HFFc6 (cell line): ENCODE results near the gene PTPRD. TPM values are rescaled to one million over a fixed set of nuclear protein-coding genes. Genes with fewer than 3 reads are reported as not detected.

Source experiments
- DNase-seq: peaks from one replicate; pipeline ENCODE4 v3.0.0-alpha.2; 2018
- H3K27ac Mint-ChIP-seq: 2 replicates; pipeline ENCODE4 v1.8.0; 2020; ENCODE audit warnings: mild to moderate bottlenecking, mixed read lengths
- H3K27me3 Mint-ChIP-seq: 2 replicates; pipeline ENCODE4 v1.8.0; 2021; ENCODE audit warnings: mild to moderate bottlenecking, moderate library complexity, mixed read lengths; ENCODE audit not compliant: insufficient read depth
- H3K36me3 Mint-ChIP-seq: 2 replicates; pipeline ENCODE4 v1.8.0; 2021; ENCODE audit warnings: low read depth, mixed read lengths
- H3K4me1 Mint-ChIP-seq: 2 replicates; pipeline ENCODE4 v1.8.0; 2020; ENCODE audit warnings: low read depth, mixed read lengths
- H3K4me3 Mint-ChIP-seq: 2 replicates; pipeline ENCODE4 v1.8.0; 2020; ENCODE audit warnings: mild to moderate bottlenecking, moderate library complexity, mixed read lengths
- H3K9me3 Mint-ChIP-seq: 2 replicates; pipeline ENCODE4 v1.8.0; 2020; ENCODE audit warnings: mild to moderate bottlenecking, mixed read lengths
- CTCF ChIP-seq: fragments of 200-600 bp; sonication (generic); IDR thresholded peaks from 2 replicates; pipeline ENCODE4 v1.5.0; 2021; ENCODE audit warnings: antibody characterized with exemption, mild to moderate bottlenecking
- total RNA-seq, 6 experiments: library from RNA; stranded (reverse); fragmentation: NEBNext Ultra II Directional; extraction: Animal tissue kit (Norgen Biotek cat#: 25700); gene quantifications; 2 replicates in 1 of 6; 3 replicates in 5 of 6; pipeline ENCODE4 v1.2.3, GENCODE V29; 2021

The PTPRD gene
- total RNA-seq, 6 experiments from 2014 or later, result not detected

- H3K27ac Mint-ChIP-seq, result no peak overlapping the region
- H3K4me1 Mint-ChIP-seq, result no peaks in the 10 kb centered on the region
- no peak overlapping the region for H3K4me3 Mint-ChIP-seq
- H3K27me3 Mint-ChIP-seq, result no peaks in the 10 kb centered on the region; the same call in 1 of the 2 replicates
- no peaks in the 10 kb centered on the region for H3K36me3 Mint-ChIP-seq
- peaks cover 27% of the 10 kb centered on the region for H3K9me3 Mint-ChIP-seq
- no peak for TF ChIP-seq CTCF
- no peak for DNase-seq
Measured at GRCh38 chr9:8351436-8351835, 2261.4 kb downstream of the PTPRD start.

- Mint-ChIP-seq H3K27ac (no peak overlapping the region), H3K9me3 (peaks cover 28% of the 10 kb centered on the region), H3K4me1 (no peaks in the 10 kb centered on the region), H3K36me3 (no peaks in the 10 kb centered on the region), H3K27me3 (no peaks in the 10 kb centered on the region), H3K4me3 (no peak overlapping the region)
- DNase-seq, result no peak
- TF ChIP-seq CTCF, result no peak
Measured at GRCh38 chr9:8349901-8350300, 2262.9 kb downstream of the PTPRD start.

- no peak overlapping the region for H3K27ac Mint-ChIP-seq
- DNase-seq, result no peak
- H3K9me3 Mint-ChIP-seq, result peaks cover 23% of the 10 kb centered on the region
- no peaks in the 10 kb centered on the region for H3K27me3 Mint-ChIP-seq
- H3K36me3 Mint-ChIP-seq, result no peaks in the 10 kb centered on the region
- no peak for TF ChIP-seq CTCF
- H3K4me3 Mint-ChIP-seq, result no peak overlapping the region
- H3K4me1 Mint-ChIP-seq, result no peaks in the 10 kb centered on the region
Measured at GRCh38 chr9:8349376-8349775, 2263.4 kb downstream of the PTPRD start.

GRCh38 chr9:8348756-8349155 is 2264.0 kb downstream of the PTPRD start:
- no peak overlapping the region for H3K4me3 Mint-ChIP-seq
- no peak for DNase-seq
- H3K9me3 Mint-ChIP-seq, result peaks cover 27% of the 10 kb centered on the region
- no peak for TF ChIP-seq CTCF
- no peaks in the 10 kb centered on the region for H3K36me3 Mint-ChIP-seq
- H3K27ac Mint-ChIP-seq, result no peak overlapping the region
- no peaks in the 10 kb centered on the region for H3K27me3 Mint-ChIP-seq
- no peaks in the 10 kb centered on the region for H3K4me1 Mint-ChIP-seq

GRCh38 chr9:8346296-8346695 is 2266.5 kb downstream of the PTPRD start:
- Mint-ChIP-seq H3K4me1 (no peaks in the 10 kb centered on the region), H3K9me3 (peaks cover 19% of the 10 kb centered on the region), H3K27ac (no peak overlapping the region), H3K36me3 (no peaks in the 10 kb centered on the region), H3K4me3 (no peak overlapping the region), H3K27me3 (no peaks in the 10 kb centered on the region)
- no peak for TF ChIP-seq CTCF
- DNase-seq, result no peak
